Activated T-helper 2 cell treated with anti-CD3 and anti-CD28 coated beads, Interferon-gamma antibody, Interleukin-2, Interleukin-4, amounts not matched to agents 10 μg/mL and 5 μg/mL and 100 μg/mL, durations not matched to agents 14 hours and 24 hours and 36 hours (primary cell): ENCODE measurements around the gene GPC6. TPM values are rescaled to one million over a fixed set of nuclear protein-coding genes. Genes with fewer than 3 reads are reported as not detected.

Experiments
- DNase-seq: peaks from one replicate; pipeline ENCODE4 v3.0.0; 2021; ENCODE audit warnings: low spot score
- H3K27ac Mint-ChIP-seq: one replicate; pipeline ENCODE4 v1.8.0; 2021; ENCODE audit warnings: mixed read lengths
- H3K27me3 Mint-ChIP-seq: one replicate; pipeline ENCODE4 v1.8.0; 2021; ENCODE audit warnings: low read depth, mixed read lengths
- H3K36me3 Mint-ChIP-seq: one replicate; pipeline ENCODE4 v1.8.0; 2021; ENCODE audit warnings: low read depth, mixed read lengths
- H3K4me1 Mint-ChIP-seq: one replicate; pipeline ENCODE4 v1.8.0; 2021; ENCODE audit warnings: low read depth, mixed read lengths
- H3K4me3 Mint-ChIP-seq: one replicate; pipeline ENCODE4 v1.8.0; 2021; ENCODE audit warnings: low read depth, mild to moderate bottlenecking, moderate library complexity, mixed read lengths
- H3K9me3 Mint-ChIP-seq: one replicate; pipeline ENCODE4 v1.8.0; 2021; ENCODE audit warnings: mixed read lengths
- intact Hi-C: fragments of 100-400 bp; cut with micrococcal nuclease; formaldehyde crosslinking; loops from one replicate; pipeline ENCODE4 v1.15.1; 2023
- total RNA-seq: library from RNA; stranded (reverse); gene quantifications from 2 replicates; pipeline ENCODE4 v1.2.3, GENCODE V29; 2022

The GPC6 gene
- total RNA-seq, 1 donor from 2014 or later: not detected

- intact Hi-C loops: no loop called here
Measured at GRCh38 chr13:93948162-93948922, 721.7 kb downstream of the GPC6 start.

GRCh38 chr13:93951108-93951507 lies 724.5 kb downstream of the GPC6 start:
- no peaks in the 10 kb centered on the region for H3K4me1 Mint-ChIP-seq
- no peaks in the 10 kb centered on the region for H3K9me3 Mint-ChIP-seq
- intact Hi-C loops: no loop called here
- H3K27me3 Mint-ChIP-seq: no peaks in the 10 kb centered on the region
- H3K4me3 Mint-ChIP-seq: no peak overlapping the region
- no peaks in the 10 kb centered on the region for H3K36me3 Mint-ChIP-seq
- H3K27ac Mint-ChIP-seq: no peak overlapping the region
- DNase-seq: no peak

More at GRCh38 chr13:93948162-93948922, 721.7 kb downstream of the GPC6 start:
- H3K36me3 Mint-ChIP-seq: no peaks in the 10 kb centered on the region
- H3K4me3 Mint-ChIP-seq: no peak overlapping the region
- no peaks in the 10 kb centered on the region for H3K4me1 Mint-ChIP-seq
- H3K9me3 Mint-ChIP-seq: no peaks in the 10 kb centered on the region
- H3K27me3 Mint-ChIP-seq: no peaks in the 10 kb centered on the region
- no peak for DNase-seq
- H3K27ac Mint-ChIP-seq: no peak overlapping the region

DNA sequence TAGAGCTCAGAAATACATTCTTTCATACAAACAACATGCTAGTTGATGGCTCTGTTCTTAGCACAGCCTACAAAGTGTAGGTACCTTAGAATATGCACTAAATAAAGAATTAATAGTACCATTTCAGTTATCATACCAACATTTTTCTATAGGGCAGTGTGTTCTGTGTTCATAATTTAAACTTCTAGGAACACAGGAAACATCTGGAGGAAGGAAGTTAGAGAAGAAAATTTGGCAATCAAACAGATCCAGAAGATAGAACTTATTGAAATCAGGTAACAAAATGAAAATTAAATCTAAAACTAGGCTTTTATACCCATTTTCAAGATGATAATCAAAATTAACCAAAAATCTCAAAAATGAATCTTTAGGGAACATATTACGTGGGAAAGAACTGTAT lies 725.3 kb downstream of the GPC6 start:
- no peak overlapping the region for H3K27ac Mint-ChIP-seq
- H3K9me3 Mint-ChIP-seq: no peaks in the 10 kb centered on the region
- DNase-seq: no peak
- H3K4me3 Mint-ChIP-seq: no peak overlapping the region
- H3K4me1 Mint-ChIP-seq: no peaks in the 10 kb centered on the region
- no peaks in the 10 kb centered on the region for H3K27me3 Mint-ChIP-seq
- intact Hi-C loops: no loop called here
- H3K36me3 Mint-ChIP-seq: no peaks in the 10 kb centered on the region

- DNase-seq: no peak
- H3K27ac Mint-ChIP-seq: no peak overlapping the region
- H3K27me3 Mint-ChIP-seq: no peaks in the 10 kb centered on the region
- no peak overlapping the region for H3K4me3 Mint-ChIP-seq
- H3K36me3 Mint-ChIP-seq: no peaks in the 10 kb centered on the region
- no peaks in the 10 kb centered on the region for H3K9me3 Mint-ChIP-seq
- intact Hi-C loops: no loop called here
- no peaks in the 10 kb centered on the region for H3K4me1 Mint-ChIP-seq
Measured at GRCh38 chr13:93953841-93954240, 727.2 kb downstream of the GPC6 start.

DNA sequence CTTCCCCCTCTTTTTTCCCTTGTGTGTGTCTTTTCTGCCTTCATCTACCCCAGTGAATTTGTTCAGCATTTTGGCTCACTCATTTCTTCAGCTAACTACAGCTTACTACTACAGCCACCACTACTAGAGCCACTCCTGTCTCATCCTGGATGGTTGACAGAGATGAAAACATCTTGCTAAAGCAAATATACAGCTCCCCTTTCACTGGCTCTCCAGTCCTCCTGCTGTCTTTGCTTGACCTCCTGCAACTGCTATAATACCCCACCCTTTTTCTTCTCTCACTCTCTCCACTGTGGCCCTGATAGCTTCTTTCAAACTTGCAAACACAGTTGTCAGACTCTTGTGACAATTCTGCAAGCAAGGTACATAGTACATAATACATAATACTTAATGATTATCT lies 729.3 kb downstream of the GPC6 start:
- Mint-ChIP-seq H3K27ac (no peak overlapping the region), H3K36me3 (no peaks in the 10 kb centered on the region), H3K4me3 (no peak overlapping the region), H3K27me3 (no peaks in the 10 kb centered on the region), H3K9me3 (no peaks in the 10 kb centered on the region), H3K4me1 (no peaks in the 10 kb centered on the region)
- DNase-seq: no peak
- intact Hi-C loops: no loop called here

DNA sequence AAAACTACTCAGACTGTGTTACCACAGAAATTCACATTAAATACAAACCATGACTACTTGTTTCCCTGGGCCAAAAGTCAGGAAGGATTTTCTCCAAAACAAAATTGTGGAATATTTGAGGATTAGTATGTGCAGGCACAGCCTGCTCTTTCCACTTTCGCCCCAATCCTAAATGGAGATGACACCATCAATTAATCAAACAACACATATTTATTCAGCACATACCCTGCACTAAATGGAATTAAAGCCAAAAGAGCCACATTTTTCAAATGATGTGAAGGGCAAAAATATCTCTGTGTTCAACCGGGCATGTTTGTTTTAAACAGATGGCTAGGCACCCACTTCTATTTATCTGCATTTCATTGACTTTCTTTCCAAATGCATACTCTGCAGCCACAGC lies 729.8 kb downstream of the GPC6 start:
- H3K27me3 Mint-ChIP-seq: no peaks in the 10 kb centered on the region
- no peak overlapping the region for H3K27ac Mint-ChIP-seq
- H3K36me3 Mint-ChIP-seq: no peaks in the 10 kb centered on the region
- no peak overlapping the region for H3K4me3 Mint-ChIP-seq
- intact Hi-C loops: no loop called here
- H3K4me1 Mint-ChIP-seq: no peaks in the 10 kb centered on the region
- DNase-seq: no peak
- no peaks in the 10 kb centered on the region for H3K9me3 Mint-ChIP-seq

DNA sequence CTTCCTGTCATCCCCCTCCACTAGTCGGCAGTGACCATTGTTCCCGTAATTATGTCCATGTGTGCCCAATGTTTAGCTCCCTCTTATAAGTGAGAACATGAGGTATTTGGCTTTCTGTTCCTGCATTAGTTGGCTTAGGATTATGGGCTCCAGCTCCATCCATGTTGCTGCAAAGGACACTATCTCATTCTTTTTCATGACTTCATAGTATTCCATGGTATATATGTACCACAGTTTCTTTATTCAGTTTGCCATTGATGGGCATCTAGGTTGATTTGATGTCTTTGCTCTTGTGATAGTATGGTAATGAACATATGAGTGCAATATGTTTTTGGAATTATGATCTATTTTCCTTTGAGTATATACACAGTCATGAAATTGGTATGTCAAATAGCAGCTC lies 730.8 kb downstream of the GPC6 start:
- no peaks in the 10 kb centered on the region for H3K36me3 Mint-ChIP-seq
- no peak for DNase-seq
- H3K4me1 Mint-ChIP-seq: no peaks in the 10 kb centered on the region
- no peaks in the 10 kb centered on the region for H3K27me3 Mint-ChIP-seq
- no peaks in the 10 kb centered on the region for H3K9me3 Mint-ChIP-seq
- no peak overlapping the region for H3K4me3 Mint-ChIP-seq
- H3K27ac Mint-ChIP-seq: no peak overlapping the region
- intact Hi-C loops: no loop called here

DNA sequence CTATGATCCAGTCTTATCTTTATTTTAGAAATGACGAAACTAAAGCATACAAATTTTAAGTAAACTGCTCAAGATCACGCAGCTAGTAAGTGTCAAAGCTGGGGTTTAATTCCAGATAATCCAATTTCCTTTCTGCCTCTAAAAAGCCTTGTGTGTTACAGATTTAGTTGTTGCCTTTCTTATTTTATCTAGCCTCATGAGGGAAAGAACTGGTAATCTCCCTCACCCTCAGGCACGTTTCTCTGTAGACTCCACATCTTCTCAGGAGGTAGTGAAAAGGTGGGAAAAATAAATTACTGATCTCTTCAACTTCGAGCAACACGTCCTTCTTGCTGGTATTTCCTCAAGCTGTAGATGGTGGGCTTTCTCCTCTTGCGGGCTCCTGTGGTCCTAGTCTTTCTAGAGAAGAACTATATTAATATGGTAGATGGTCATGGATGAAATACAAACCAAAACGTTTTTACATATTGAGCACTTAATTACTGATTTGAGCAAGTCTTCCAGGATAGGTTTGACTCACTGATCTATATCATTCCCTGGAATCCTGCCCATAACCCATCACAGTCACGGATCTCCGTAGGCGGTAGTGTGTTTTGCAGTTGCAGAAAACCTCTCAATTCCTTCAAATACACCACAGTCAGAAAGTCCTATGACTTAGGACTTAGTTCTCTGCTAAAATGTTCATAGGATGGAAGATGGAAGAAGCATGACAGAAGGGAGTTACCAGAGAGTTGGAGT lies 733.4 kb downstream of the GPC6 start:
- intact Hi-C loops: no loop called here
- Mint-ChIP-seq H3K9me3 (no peaks in the 10 kb centered on the region), H3K27ac (no peak overlapping the region), H3K4me3 (no peak overlapping the region), H3K27me3 (no peaks in the 10 kb centered on the region), H3K4me1 (no peaks in the 10 kb centered on the region), H3K36me3 (no peaks in the 10 kb centered on the region)
- DNase-seq: no peak

- no peak for DNase-seq
- intact Hi-C loops: no loop called here
- Mint-ChIP-seq H3K27me3 (no peaks in the 10 kb centered on the region), H3K27ac (no peak overlapping the region), H3K4me3 (no peak overlapping the region), H3K36me3 (no peaks in the 10 kb centered on the region), H3K9me3 (no peaks in the 10 kb centered on the region), H3K4me1 (no peaks in the 10 kb centered on the region)
Measured at GRCh38 chr13:93963266-93964145, 736.9 kb downstream of the GPC6 start.

GRCh38 chr13:93964146-93964512 lies 737.5 kb downstream of the GPC6 start:
- Mint-ChIP-seq H3K4me3 (no peak overlapping the region), H3K27ac (no peak overlapping the region), H3K36me3 (no peaks in the 10 kb centered on the region), H3K27me3 (no peaks in the 10 kb centered on the region), H3K9me3 (no peaks in the 10 kb centered on the region), H3K4me1 (no peaks in the 10 kb centered on the region)
- no peak for DNase-seq
- intact Hi-C loops: no loop called here

DNA sequence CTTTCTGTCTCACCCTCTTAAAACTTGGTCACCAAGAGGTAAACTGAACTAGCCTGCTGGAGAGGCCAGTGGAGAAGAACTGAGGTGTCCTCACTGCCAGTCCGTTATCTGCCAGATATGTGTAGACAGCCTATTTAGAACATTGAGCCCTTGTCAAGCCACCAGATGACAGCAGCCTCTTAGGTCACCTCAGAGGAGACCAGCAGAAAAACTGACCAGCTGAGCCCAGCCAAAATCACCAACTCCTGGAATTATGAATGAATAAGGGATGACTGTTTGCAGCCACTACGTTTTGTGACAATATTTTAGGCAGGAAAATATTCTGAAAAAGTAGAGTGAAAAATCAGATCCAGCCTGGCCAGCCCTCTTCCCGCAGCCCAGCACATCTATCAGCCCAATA lies 739.0 kb downstream of the GPC6 start:
- DNase-seq: no peak
- Mint-ChIP-seq H3K27ac (no peak overlapping the region), H3K36me3 (no peaks in the 10 kb centered on the region), H3K4me1 (no peaks in the 10 kb centered on the region), H3K4me3 (no peak overlapping the region), H3K27me3 (no peaks in the 10 kb centered on the region), H3K9me3 (no peaks in the 10 kb centered on the region)
- intact Hi-C loops: no loop called here

- no peaks in the 10 kb centered on the region for H3K4me1 Mint-ChIP-seq
- no peak overlapping the region for H3K27ac Mint-ChIP-seq
- no peaks in the 10 kb centered on the region for H3K27me3 Mint-ChIP-seq
- no peaks in the 10 kb centered on the region for H3K36me3 Mint-ChIP-seq
- H3K9me3 Mint-ChIP-seq: no peaks in the 10 kb centered on the region
- no peak overlapping the region for H3K4me3 Mint-ChIP-seq
- intact Hi-C loops: no loop called here
- DNase-seq: no peak
Measured at GRCh38 chr13:93966267-93966936, 739.8 kb downstream of the GPC6 start.
